Activated T-cell treated with anti-CD3 and anti-CD28 coated beads, Interleukin-2, amount 50 U/mL, for 72 hours (primary cell): ENCODE data around the gene ATG4D. TPM values are rescaled to one million over a fixed set of nuclear protein-coding genes. Genes with fewer than 3 reads are reported as not detected.
A peak's percentile ranks its signal among the peaks of the same experiment; 100 is the strongest.

Experiments
- ATAC-seq, 2 donors: fragments of 150-1000 bp; cut with Tn5 transposase; replicated peaks in 1 of 2; 2 replicates each; pipeline ENCODE4 v1.10.0; 2021; ENCODE audit warnings: moderate library complexity in 2 of 2, mild to moderate bottlenecking in 1 of 2
- DNase-seq, 2 donors: peaks; one replicate each; pipeline ENCODE4 v3.0.0; 2021 to 2022; ENCODE audit warnings: mixed read lengths in 1 of 2
- H3K27ac Mint-ChIP-seq: one replicate; pipeline ENCODE4 v1.8.0; 2022; ENCODE audit warnings: mild to moderate bottlenecking, moderate library complexity, mixed read lengths
- H3K27me3 Mint-ChIP-seq: one replicate; pipeline ENCODE4 v1.8.0; 2022; ENCODE audit warnings: low read depth, mixed read lengths
- H3K36me3 Mint-ChIP-seq, 2 donors: one replicate each; pipeline ENCODE4 v1.8.0; 2022; ENCODE audit warnings: mixed read lengths in 2 of 2, mild to moderate bottlenecking in 1 of 2; ENCODE audit not compliant: insufficient read depth in 2 of 2
- H3K4me1 Mint-ChIP-seq: one replicate; pipeline ENCODE4 v1.8.0; 2022; ENCODE audit warnings: low read depth, mixed read lengths
- H3K4me3 Mint-ChIP-seq, 2 donors: one replicate each; pipeline ENCODE4 v1.8.0; 2022; ENCODE audit warnings: mild to moderate bottlenecking in 2 of 2, mixed read lengths in 2 of 2, moderate library complexity in 2 of 2
- H3K9me3 Mint-ChIP-seq, 2 donors: one replicate each; pipeline ENCODE4 v1.8.0; 2022; ENCODE audit warnings: mixed read lengths in 2 of 2
- total RNA-seq, 2 donors: library from RNA; stranded (reverse); gene quantifications; one replicate each; pipeline ENCODE4 v1.2.3, GENCODE V29; 2022

Gene ATG4D
- total RNA-seq, 2 donors from 2014 or later: 35.4 to 37.0 TPM

DNA sequence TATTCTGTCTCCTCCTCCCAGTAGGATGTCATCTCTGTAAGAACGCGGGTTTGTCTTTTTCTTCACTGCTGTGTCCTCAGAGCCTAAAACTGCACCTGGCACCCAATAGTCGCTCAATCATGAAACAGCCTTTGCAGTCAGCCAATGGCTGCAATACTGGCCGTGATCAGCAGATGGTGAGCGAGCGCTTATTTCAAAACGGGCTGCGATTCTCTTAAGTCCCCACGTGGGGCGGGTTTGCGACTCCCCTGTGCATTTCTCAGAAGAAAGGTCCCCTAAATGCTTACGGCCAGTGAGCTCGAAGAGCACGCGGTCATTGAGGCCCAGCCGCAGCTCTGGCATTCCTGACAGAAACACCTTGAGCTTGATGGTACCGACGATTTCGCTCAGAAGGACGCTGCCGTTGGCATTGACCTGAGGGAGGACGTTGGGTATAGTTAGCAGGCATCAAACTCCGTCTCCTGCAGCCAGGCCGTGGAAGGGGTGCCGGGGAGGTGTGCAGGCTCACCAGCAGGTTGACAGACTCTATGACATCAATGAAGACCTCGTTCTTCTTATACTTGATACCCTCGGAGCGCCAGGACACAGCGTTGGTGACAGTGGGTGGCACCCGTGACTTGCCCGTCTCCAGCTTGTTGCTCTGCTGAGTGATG is 37.4 kb downstream of the ATG4D start:
- Mint-ChIP-seq H3K4me3 (peak overlapping the region; percentile 17 to 20), H3K27ac (no peak overlapping the region), H3K4me1 (peaks cover 6% of the 10 kb centered on the region), H3K27me3 (no peaks in the 10 kb centered on the region), H3K9me3 (no peaks in the 10 kb centered on the region), H3K36me3 (no peaks in the 10 kb centered on the region)
- DNase-seq: peak; percentile 89 to 90
- peak; percentile 95 for ATAC-seq

DNA sequence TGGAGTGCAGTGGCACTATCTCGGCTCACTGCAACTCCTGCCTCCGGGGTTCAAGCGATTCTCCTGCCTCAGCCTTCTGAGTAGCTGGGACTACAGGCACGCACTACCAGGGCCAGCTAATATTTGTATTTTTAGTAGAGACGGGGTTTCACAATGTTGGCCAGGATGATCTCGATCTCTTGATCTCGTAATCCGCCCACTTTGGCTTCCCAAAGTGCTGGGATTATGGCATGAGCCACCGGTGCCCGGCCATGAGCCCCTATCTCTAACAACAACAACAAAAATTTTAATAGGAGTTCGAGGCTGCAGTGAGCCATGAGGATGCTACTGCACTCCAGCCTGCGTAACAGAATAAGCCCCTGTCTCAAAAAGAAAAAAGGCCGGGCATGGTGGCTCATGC is 38.4 kb downstream of the ATG4D start:
- no peaks in the 10 kb centered on the region for H3K36me3 Mint-ChIP-seq
- no peak for ATAC-seq

DNA sequence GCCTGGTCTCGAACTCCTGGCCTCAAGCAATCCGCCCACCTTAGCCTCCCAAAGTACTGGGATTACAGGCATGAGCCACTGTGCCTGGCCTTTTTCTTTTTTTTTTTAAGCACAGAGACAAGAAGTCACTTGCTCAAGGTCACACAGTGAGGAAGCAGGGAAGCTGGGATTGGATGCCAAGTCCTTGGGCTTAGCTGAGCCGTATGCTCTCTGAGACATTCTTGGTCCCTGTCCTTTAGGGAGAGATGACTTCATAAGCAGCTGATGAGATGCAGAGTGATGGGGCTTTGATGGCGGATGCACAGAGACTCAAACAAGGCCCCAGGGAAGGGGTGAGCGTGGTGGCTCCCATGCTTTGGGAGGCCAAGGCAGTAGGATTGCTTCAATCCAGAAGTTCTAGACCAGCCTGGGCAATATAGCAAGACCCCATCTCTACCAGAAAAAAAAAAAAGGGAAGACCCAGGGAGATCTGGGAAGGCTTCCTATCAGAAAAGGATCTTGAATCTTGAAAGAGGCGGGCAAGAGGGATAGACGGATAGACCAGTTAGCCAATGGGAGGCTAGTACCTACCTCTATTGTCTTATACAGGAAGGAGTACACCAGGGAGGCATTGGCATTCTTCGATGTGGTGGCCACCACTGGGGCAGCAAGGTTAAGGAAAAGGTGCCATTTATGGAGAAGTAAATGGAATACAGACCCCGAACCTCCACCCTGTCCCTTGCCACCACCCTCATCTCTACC is 39.5 kb downstream of the ATG4D start:
- H3K9me3 Mint-ChIP-seq: peaks cover 0 to 6% of the 10 kb centered on the region in 2 donors
- H3K4me1 Mint-ChIP-seq: peaks cover 12% of the 10 kb centered on the region
- DNase-seq: no peak

More for the DNA sequence above, 38.4 kb downstream of the ATG4D start:
- DNase-seq: no peak
- Mint-ChIP-seq H3K4me3 (no peak overlapping the region), H3K27me3 (peaks cover under 1% of the 10 kb centered on the region), H3K9me3 (no peaks in the 10 kb centered on the region), H3K27ac (no peak overlapping the region), H3K4me1 (peaks cover 6% of the 10 kb centered on the region)

DNA sequence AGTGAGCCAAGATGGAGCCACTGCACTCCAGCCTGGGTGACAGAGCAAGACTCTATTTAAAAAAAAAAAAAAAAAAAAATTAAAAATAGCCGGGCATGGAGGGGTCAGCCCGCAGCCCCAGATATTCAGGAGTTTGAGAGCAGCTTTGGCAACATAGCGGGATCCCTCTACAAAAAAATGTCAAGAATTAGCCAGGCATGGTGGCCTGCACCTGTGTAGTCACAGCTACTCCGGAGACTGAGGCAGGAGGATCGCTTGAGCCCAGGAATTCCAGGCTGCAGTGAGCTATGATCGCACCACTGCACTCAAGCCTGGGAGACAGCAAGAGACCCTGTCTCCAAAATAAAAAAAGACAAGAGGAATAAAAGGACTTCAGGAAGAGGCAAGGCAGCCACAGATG is 42.7 kb downstream of the ATG4D start:
- no peaks in the 10 kb centered on the region for H3K36me3 Mint-ChIP-seq
- no peak for DNase-seq
- peaks cover 0 to 6% of the 10 kb centered on the region in 2 donors for H3K9me3 Mint-ChIP-seq
- H3K4me3 Mint-ChIP-seq: no peak overlapping the region
- no peak for ATAC-seq
- H3K4me1 Mint-ChIP-seq: peaks cover 6% of the 10 kb centered on the region
- H3K27me3 Mint-ChIP-seq: peaks cover 11% of the 10 kb centered on the region
- no peak overlapping the region for H3K27ac Mint-ChIP-seq

More for the DNA sequence above, 39.5 kb downstream of the ATG4D start:
- Mint-ChIP-seq H3K27ac (no peak overlapping the region), H3K36me3 (no peaks in the 10 kb centered on the region), H3K27me3 (peaks cover 11% of the 10 kb centered on the region), H3K4me3 (no peak overlapping the region)
- no peak for ATAC-seq

DNA sequence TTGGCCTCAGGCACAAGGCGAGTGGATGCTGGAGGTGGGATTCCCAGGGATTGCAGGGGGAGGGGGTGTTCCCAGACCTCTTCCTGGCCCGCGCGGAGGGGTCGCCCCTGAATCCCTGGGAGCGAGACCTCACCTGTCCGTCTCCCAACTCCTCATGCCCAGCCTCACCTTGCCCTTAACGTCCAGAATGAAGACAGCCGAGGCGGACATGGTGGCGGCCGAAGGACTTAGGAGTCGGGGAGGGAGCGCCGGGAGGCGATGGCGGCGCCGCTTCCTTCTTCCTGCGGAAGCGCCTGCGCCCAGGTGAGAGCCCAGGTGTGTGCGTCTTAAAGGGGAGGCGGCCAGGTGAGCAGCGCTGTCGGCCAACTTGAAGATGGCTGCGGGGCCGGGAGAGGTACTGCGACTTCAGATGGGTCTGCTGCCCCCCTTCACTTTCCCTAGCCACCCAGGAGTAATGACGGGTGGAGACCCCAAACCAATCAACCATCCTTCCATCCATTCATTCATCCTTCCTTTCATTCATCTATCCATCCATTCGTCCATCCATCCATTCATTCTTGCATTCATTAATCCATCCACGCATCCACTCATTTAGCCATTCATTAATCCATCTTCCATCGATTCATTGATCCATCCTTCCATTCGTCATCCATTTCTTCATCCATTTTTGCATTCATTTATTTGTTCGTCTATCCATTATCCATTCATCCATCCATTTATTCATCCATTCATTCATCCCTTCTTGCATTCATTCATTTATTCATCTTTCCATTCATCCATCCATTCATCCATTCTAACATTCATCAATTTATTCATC is 43.5 kb downstream of the ATG4D start, which contains the start of gene AP1M2:
AP1M2 (minus strand) TSS at position 291 of the 817 bp plus-strand sequence; CDS start at position 210, 81 bp downstream.
- H3K4me1 Mint-ChIP-seq: peaks cover 6% of the 10 kb centered on the region
- H3K36me3 Mint-ChIP-seq: no peaks in the 10 kb centered on the region
- H3K9me3 Mint-ChIP-seq: peaks cover 0 to 6% of the 10 kb centered on the region in 2 donors
- no peak within 1 kb of the TSS for H3K4me3 Mint-ChIP-seq
- H3K27ac Mint-ChIP-seq: no peak within 1 kb of the TSS
- ATAC-seq (no peak), DNase-seq (no peak)
- peaks cover 11% of the 10 kb centered on the region for H3K27me3 Mint-ChIP-seq

DNA sequence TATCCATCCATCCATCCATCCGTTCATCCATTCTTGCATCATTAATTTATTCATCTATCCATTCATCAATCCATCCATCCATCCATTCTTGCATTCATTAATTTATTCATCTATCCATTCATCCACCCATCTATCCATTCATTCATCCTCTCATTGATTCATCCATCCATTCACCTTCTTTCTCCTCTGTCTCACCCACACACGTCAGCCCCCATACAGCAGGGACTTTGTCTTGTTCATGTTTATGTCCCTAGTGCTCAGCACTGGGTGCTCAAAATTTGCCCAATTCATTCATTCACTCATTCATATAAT is 44.1 kb downstream of the ATG4D start:
- no peak overlapping the region for H3K27ac Mint-ChIP-seq
- H3K9me3 Mint-ChIP-seq: peaks cover 0 to 6% of the 10 kb centered on the region in 2 donors
- DNase-seq (no peak), ATAC-seq (no peak)
- H3K4me3 Mint-ChIP-seq: no peak overlapping the region
- no peaks in the 10 kb centered on the region for H3K36me3 Mint-ChIP-seq
- H3K4me1 Mint-ChIP-seq: peaks cover 6% of the 10 kb centered on the region
- H3K27me3 Mint-ChIP-seq: peaks cover 11% of the 10 kb centered on the region

DNA sequence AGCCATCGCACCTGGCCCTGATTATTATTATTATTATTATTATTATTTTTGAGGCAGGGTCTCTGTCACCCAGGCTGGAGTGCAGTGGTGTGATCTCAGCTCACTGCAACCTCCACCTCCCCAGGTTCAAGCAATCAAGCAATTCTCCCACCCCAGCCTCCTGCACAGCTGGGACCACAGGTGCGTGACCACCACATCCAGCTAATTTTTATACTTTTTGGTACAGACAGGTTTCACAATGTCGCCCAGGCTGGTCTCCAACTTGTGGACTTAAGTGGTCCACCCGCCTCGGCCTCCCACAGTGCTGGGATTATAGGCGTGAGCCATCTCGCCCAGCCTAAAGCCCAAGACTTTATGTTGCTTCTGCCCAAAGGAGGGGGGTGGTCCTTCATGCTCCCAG is 49.4 kb downstream of the ATG4D start:
- Mint-ChIP-seq H3K27ac (no peak overlapping the region), H3K4me1 (peaks cover 19% of the 10 kb centered on the region), H3K36me3 (no peaks in the 10 kb centered on the region), H3K9me3 (no peaks in the 10 kb centered on the region), H3K27me3 (peaks cover under 1% of the 10 kb centered on the region), H3K4me3 (no peak overlapping the region)
- ATAC-seq: no peak
- no peak for DNase-seq

DNA sequence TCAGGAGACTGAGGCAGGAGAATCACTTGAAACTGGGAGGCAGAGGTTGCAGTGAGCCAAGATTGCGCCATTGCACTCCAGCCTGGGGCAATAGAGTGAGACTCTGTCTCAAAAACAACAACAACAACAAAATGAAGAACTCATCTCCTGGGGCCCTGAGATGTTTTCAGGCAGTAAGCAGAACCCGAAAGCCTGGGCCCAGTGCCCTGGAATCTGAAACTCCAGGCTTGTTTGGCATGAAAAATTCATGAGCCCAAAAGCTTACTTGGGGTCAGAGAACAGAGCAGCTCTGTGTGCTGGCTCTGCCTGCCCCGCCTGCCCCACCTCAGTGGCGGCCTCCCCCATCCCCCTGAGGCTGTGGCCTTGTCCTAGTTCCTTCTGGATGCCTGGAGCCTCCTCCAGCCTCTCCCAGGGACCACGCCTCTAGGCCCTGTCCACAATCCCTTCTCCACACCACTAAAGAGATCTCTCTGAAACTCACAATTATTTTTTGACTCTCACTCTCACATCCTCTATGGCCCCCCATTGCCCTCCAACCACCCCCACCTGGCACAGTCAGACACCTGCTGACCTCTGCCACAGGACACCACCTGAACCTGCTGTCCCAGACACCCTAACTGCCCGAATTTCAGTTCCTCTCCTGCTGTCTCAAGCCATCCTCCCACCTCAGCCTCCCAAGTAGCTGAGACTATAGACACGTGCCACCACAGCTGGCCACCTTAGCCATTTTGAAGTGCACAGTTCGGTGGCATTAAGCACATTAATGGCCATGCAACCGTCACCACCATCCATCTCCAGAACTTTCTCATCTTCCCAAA is 50.3 kb downstream of the ATG4D start:
- H3K27me3 Mint-ChIP-seq: no peaks in the 10 kb centered on the region
- H3K27ac Mint-ChIP-seq: no peak overlapping the region
- ATAC-seq: no peak
- H3K36me3 Mint-ChIP-seq: no peaks in the 10 kb centered on the region
- no peak overlapping the region for H3K4me3 Mint-ChIP-seq
- peaks cover 19% of the 10 kb centered on the region for H3K4me1 Mint-ChIP-seq
- no peaks in the 10 kb centered on the region for H3K9me3 Mint-ChIP-seq
- DNase-seq: no peak

DNA sequence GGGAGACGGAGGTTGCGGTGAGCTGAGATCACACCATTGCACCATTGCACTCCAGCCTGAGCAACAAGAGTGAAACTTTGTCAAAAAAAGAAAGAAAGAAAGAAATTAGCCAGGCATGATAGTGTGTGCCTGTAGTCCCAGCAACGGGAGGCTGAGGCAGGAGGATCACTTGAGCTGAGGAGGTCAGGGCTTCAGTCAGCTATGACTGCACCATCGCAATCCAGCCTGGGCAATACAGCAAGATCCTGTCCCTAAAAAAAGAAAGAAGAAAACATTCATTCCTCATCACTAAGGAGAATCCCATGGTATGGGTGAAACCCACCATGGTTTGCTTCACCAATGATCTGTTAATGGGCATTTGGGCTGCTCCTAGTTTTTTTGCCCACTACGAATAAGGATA is 56.4 kb downstream of the ATG4D start:
- no peak overlapping the region for H3K4me3 Mint-ChIP-seq
- no peaks in the 10 kb centered on the region for H3K9me3 Mint-ChIP-seq
- DNase-seq (no peak), ATAC-seq (no peak)
- H3K36me3 Mint-ChIP-seq: peaks cover 3 to 5% of the 10 kb centered on the region in 2 donors
- H3K4me1 Mint-ChIP-seq: peaks cover 41% of the 10 kb centered on the region
- H3K27ac Mint-ChIP-seq: no peak overlapping the region
- H3K27me3 Mint-ChIP-seq: no peaks in the 10 kb centered on the region

DNA sequence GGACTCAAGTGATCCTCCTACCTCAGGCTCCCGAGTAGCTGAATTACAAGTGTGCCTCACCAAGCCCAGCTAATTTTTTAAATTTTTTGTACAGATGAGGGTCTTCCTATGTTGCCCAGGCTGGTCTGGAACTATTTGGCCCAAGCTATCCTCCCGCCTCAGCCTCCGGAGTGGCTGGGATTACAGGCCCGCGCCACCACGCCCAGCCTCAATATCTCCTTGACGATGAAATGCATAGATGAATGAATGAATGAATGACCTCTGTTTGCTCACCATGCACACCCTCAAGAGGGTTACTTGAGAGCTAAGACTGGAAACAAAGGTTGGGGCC is 58.3 kb downstream of the ATG4D start:
- Mint-ChIP-seq H3K4me3 (peak overlapping the region; percentile 68 to 76), H3K9me3 (no peaks in the 10 kb centered on the region), H3K27ac (no peak overlapping the region), H3K27me3 (no peaks in the 10 kb centered on the region), H3K4me1 (peaks cover 22% of the 10 kb centered on the region), H3K36me3 (peaks cover 3 to 5% of the 10 kb centered on the region in 2 donors)
- ATAC-seq (no peak), DNase-seq (no peak)

DNA sequence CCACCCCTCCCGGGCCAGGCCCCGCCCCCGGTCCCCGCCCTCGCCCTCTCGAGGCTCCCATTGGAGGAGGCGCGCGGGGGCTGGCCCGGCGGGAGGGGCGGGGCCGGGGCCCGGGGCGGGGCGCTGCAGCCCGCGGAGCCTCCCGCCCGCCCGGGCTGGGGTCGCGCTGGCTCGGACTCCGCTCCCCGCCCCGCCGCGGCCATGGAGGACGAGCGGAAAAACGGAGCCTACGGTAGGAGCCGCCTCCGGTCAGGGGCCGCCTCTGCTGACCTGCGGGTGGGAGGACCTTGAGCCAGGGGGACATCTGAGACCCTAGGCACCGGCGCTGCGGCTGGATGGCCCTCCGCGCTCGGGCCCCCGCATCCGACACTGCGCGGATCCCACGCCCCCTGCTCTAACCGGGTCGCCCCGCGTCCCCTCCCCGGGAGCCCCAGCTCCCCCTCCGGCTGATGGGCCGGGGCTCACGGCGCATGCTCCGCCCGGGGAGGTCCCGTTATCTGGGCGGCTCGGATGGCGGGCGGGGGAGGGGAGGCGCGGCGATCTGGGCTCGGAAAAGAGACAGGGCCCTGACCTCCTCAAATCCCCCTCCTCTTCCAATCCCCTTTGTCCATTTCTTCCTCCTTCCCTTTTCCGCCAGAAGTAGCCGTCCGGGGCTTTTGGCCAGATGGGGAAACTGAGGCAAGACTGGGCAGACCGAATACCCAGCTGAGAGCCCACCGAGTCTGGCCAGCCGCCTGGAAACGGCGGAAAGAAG is 58.8 kb downstream of the ATG4D start:
- Mint-ChIP-seq H3K27ac (peak overlapping the region; percentile 98), H3K27me3 (no peaks in the 10 kb centered on the region), H3K9me3 (no peaks in the 10 kb centered on the region), H3K36me3 (peaks cover 3 to 5% of the 10 kb centered on the region in 2 donors), H3K4me3 (peak overlapping the region; percentile 79 to 98), H3K4me1 (peaks cover 27% of the 10 kb centered on the region)
- ATAC-seq: peak; percentile 84 to 86
- DNase-seq: peak; percentile 87 to 91
